A673 (cell line): ENCODE data around the gene TM7SF3.

ENCODE experiments used
- EZH2 ChIP-seq: fragments of 200-600 bp; sonication (generic); IDR thresholded peaks from 2 replicates; pipeline ENCODE4 v1.6.1; 2017; ENCODE audit warnings: borderline replicate concordance, low read depth, mild to moderate bottlenecking, mixed read lengths, antibody characterized with exemption, low read length; ENCODE audit not compliant: poor library complexity, severe bottlenecking
- TF ChIP-seq, protein P1 (sequence below): fragments of 300-800, 200-600 bp; sonication (generic); conservative IDR thresholded peaks from 2 replicates; pipeline ENCODE4 v1.5.1; 2017; ENCODE audit warnings: low read depth, mild to moderate bottlenecking, antibody characterized with exemption, low read length, moderate library complexity, mixed read lengths

DNA sequence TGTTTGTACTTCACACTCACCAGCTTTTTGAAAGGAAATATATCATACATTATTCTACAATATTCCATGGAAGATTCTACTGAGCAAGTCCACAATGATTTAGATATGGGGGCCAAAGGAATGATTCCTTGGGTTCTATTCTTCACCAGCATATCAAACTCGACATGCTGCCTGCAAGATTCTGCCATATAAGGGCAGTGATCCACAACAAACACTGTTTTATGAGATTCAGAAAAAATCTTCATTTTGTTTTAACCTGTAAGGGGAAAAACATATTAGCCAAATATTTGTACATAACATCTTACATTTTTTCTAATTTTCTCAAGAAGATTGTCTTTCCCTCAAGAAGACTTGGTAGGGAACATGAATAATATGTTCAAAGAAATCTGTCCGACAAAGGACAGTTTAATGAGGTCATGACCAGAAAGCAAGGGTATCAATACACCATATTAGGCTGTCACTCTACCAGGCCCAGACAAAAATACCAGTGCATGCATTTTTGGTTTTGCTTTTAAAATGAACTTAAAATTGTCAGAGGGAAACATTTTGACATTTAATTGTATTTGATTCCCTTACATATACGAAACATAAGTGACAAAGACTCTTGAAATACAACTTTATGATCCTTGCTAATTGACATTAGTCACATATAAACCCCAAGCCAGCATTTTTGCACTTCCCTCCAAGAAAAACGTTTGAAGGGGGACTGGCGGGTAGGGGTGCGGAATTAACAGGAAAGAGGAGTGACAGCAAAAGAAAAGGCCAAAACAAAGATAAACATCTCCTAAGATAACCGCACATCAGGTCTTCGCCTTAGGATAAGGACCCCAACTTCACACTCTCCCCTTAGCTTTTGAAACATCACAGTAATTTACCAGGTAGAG, 77.4 kb downstream of the TM7SF3 start:
- TF ChIP-seq, protein P1, sequence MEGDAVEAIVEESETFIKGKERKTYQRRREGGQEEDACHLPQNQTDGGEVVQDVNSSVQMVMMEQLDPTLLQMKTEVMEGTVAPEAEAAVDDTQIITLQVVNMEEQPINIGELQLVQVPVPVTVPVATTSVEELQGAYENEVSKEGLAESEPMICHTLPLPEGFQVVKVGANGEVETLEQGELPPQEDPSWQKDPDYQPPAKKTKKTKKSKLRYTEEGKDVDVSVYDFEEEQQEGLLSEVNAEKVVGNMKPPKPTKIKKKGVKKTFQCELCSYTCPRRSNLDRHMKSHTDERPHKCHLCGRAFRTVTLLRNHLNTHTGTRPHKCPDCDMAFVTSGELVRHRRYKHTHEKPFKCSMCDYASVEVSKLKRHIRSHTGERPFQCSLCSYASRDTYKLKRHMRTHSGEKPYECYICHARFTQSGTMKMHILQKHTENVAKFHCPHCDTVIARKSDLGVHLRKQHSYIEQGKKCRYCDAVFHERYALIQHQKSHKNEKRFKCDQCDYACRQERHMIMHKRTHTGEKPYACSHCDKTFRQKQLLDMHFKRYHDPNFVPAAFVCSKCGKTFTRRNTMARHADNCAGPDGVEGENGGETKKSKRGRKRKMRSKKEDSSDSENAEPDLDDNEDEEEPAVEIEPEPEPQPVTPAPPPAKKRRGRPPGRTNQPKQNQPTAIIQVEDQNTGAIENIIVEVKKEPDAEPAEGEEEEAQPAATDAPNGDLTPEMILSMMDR: no peak
- TF ChIP-seq EZH2: no peak
